ENCODE results near the gene PCDH7. TPM values are rescaled to one million over a fixed set of nuclear protein-coding genes. Genes with fewer than 3 reads are reported as not detected.

The PCDH7 gene
- total RNA-seq, 1 experiment from 2014 or later: 1.9 TPM

GRCh38 chr4:30770049-30770549 is 49.9 kb downstream of the PCDH7 start:
- Histone ChIP-seq H3K9ac (ENCODE audit: low read length) (no peak overlapping the region), H3K4me2 (ENCODE audit: low read length) (peak overlapping the region; percentile 40), H3K4me1 (ENCODE audit: insufficient read depth, low read length) (peaks cover 16% of the 10 kb centered on the region), H2AFZ (ENCODE audit: low read length) (peak overlapping the region; percentile 39; the same call in 1 of the 2 replicates), H3K79me2 (ENCODE audit: low read length) (no peaks in the 10 kb centered on the region), H3K27ac (ENCODE audit: low read length) (peak overlapping the region; percentile 65), H3K4me3 (ENCODE audit: low read length) (no peak overlapping the region), H3K9me3 (ENCODE audit: low read length) (no peaks in the 10 kb centered on the region), H3K27me3 (ENCODE audit: low read length) (no peaks in the 10 kb centered on the region), H3K36me3 (ENCODE audit: low read depth, low read length) (no peaks in the 10 kb centered on the region), H3F3A (ENCODE audit: low read length, unreplicated experiment) (no peaks in the 10 kb centered on the region), H3K9me2 (replicated peaks; ENCODE audit: low read length) (no peaks in the 10 kb centered on the region), H4K20me1 (ENCODE audit: low read length) (no peaks in the 10 kb centered on the region)
- POLR2A ChIA-PET (ENCODE audit: unreplicated experiment): interaction anchor here (0.6 kb wide), 2 partner anchors 183 to 1813 kb away, joined by 6 to 9 read pairs; no protein-coding TSS in a partner anchor
- CTCF ChIA-PET: no interaction called here
- no TSS peak for BruUV-seq (replicated peaks)
- no peak for TF ChIP-seq CTCF (conservative IDR thresholded peaks at IDR 0.05; ENCODE audit: low read depth, low read length)
- TF ChIP-seq EZH2phosphoT487 (IDR thresholded peaks at IDR 0.05; ENCODE audit: borderline replicate concordance, low read length): no peak
- TF ChIP-seq EZH2 (IDR thresholded peaks at IDR 0.05; ENCODE audit: low read length, unreplicated experiment): no peak
- intact Hi-C loops (cut with micrococcal nuclease): no loop called here
- peak; percentile 60 for ATAC-seq
- DNase-seq: peak; percentile 73

GRCh38 chr4:30770812-30771211 is 50.6 kb downstream of the PCDH7 start:
- Histone ChIP-seq H3K79me2 (ENCODE audit: low read length) (no peaks in the 10 kb centered on the region), H3F3A (ENCODE audit: low read length, unreplicated experiment) (no peaks in the 10 kb centered on the region), H3K27ac (ENCODE audit: low read length) (peak overlapping the region; percentile 65), H3K4me2 (ENCODE audit: low read length) (peak overlapping the region; percentile 40), H2AFZ (ENCODE audit: low read length) (no peak overlapping the region), H3K4me1 (ENCODE audit: insufficient read depth, low read length) (peaks cover 16% of the 10 kb centered on the region), H4K20me1 (ENCODE audit: low read length) (no peaks in the 10 kb centered on the region), H3K4me3 (ENCODE audit: low read length) (no peak overlapping the region), H3K9ac (ENCODE audit: low read length) (no peak overlapping the region), H3K36me3 (ENCODE audit: low read depth, low read length) (no peaks in the 10 kb centered on the region), H3K27me3 (ENCODE audit: low read length) (no peaks in the 10 kb centered on the region), H3K9me2 (replicated peaks; ENCODE audit: low read length) (no peaks in the 10 kb centered on the region), H3K9me3 (ENCODE audit: low read length) (no peaks in the 10 kb centered on the region)
- ChIA-PET POLR2A (ENCODE audit: unreplicated experiment) (interaction anchor here (0.6 kb wide), 1 partner anchor 1812 kb away, joined by 6 read pairs; no protein-coding TSS in a partner anchor), CTCF (no interaction called here)
- no peak for ATAC-seq
- BruUV-seq (replicated peaks): no TSS peak
- no peak for DNase-seq
- no peak for TF ChIP-seq EZH2 (IDR thresholded peaks at IDR 0.05; ENCODE audit: low read length, unreplicated experiment)
- no peak for TF ChIP-seq CTCF (conservative IDR thresholded peaks at IDR 0.05; ENCODE audit: low read depth, low read length)
- no peak for TF ChIP-seq EZH2phosphoT487 (IDR thresholded peaks at IDR 0.05; ENCODE audit: borderline replicate concordance, low read length)
- intact Hi-C loops (cut with micrococcal nuclease): no loop called here

DNA sequence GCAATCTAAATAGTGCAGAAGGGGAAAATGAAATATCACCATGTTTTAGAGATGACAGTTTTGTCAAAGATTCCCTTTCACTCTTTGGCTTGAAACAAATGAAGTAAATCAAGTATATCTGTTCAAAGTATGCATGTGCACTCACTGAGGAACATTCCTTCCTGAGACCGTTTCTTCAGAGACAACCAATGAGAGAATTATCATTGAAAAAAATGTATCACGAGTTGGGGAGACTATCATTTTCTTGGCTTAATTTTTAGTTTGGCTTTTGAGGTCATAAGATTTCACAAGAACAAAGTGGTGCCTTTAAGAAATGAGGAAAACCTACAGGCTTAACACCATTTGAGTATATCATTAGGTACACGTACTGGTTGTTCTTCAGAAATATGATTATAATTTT is 56.3 kb downstream of the PCDH7 start:
- no peak overlapping the region for H3K27ac ChIP-seq (ENCODE audit: low read length)
- no peaks in the 10 kb centered on the region for H3F3A ChIP-seq (ENCODE audit: low read length, unreplicated experiment)
- H3K9me2 ChIP-seq (replicated peaks; ENCODE audit: low read length): no peaks in the 10 kb centered on the region
- POLR2A ChIA-PET (ENCODE audit: unreplicated experiment): no interaction called here
- CTCF ChIA-PET: no interaction called here
- no peaks in the 10 kb centered on the region for H3K79me2 ChIP-seq (ENCODE audit: low read length)
- H3K9me3 ChIP-seq (ENCODE audit: low read length): no peaks in the 10 kb centered on the region
- no peak overlapping the region for H3K4me2 ChIP-seq (ENCODE audit: low read length)
- H3K9ac ChIP-seq (ENCODE audit: low read length): no peak overlapping the region
- H2AFZ ChIP-seq (ENCODE audit: low read length): no peak overlapping the region
- TF ChIP-seq CTCF (conservative IDR thresholded peaks at IDR 0.05; ENCODE audit: low read depth, low read length) (no peak), EZH2phosphoT487 (IDR thresholded peaks at IDR 0.05; ENCODE audit: borderline replicate concordance, low read length) (no peak), EZH2 (IDR thresholded peaks at IDR 0.05; ENCODE audit: low read length, unreplicated experiment) (no peak)
- no TSS peak for BruUV-seq (replicated peaks)
- intact Hi-C loops (cut with micrococcal nuclease): no loop called here
- DNase-seq: no peak
- H3K4me1 ChIP-seq (ENCODE audit: insufficient read depth, low read length): no peaks in the 10 kb centered on the region
- H3K4me3 ChIP-seq (ENCODE audit: low read length): no peak overlapping the region
- H3K36me3 ChIP-seq (ENCODE audit: low read depth, low read length): no peaks in the 10 kb centered on the region
- H3K27me3 ChIP-seq (ENCODE audit: low read length): no peaks in the 10 kb centered on the region
- no peak for ATAC-seq
- no peaks in the 10 kb centered on the region for H4K20me1 ChIP-seq (ENCODE audit: low read length)

Measured in PC-3 (cell line).